Astrocyte (in vitro differentiated cells and primary cell): ENCODE results near the gene PCSK5. TPM values are rescaled to one million over a fixed set of nuclear protein-coding genes. Genes with fewer than 3 reads are reported as not detected.

ENCODE experiments used
- DNase-seq: peaks from one replicate; pipeline ENCODE4 v3.0.0-alpha.2; 2010; ENCODE audit warnings: low read depth
- FAIRE-seq: peaks from 2 replicates; lab custom pipeline; 2011; peaks lifted over from hg19 to GRCh38; lab: Jason Lieb, UNC
- H2AFZ ChIP-seq: 2 replicates; pipeline ENCODE4 v1.6.0; 2012; ENCODE audit warnings: low read depth, low read length, inconsistent platforms
- H3K27ac ChIP-seq: 2 replicates; pipeline ENCODE4 v1.5.1; 2011; ENCODE audit warnings: low read depth, low read length, inconsistent platforms
- H3K27me3 ChIP-seq: 2 replicates; pipeline ENCODE4 v1.6.0; 2011; ENCODE audit warnings: low read length, inconsistent platforms; ENCODE audit not compliant: insufficient read depth
- H3K36me3 ChIP-seq: 2 replicates; pipeline ENCODE4 v1.5.1; 2011; ENCODE audit warnings: low read length, inconsistent platforms; ENCODE audit not compliant: insufficient read depth
- H3K4me1 ChIP-seq: 2 replicates; pipeline ENCODE4 v1.5.1; 2011; ENCODE audit warnings: low read length, inconsistent platforms; ENCODE audit not compliant: insufficient read depth
- H3K4me2 ChIP-seq: 2 replicates; pipeline ENCODE4 v1.6.0; 2012; ENCODE audit warnings: low read length, inconsistent platforms
- H3K4me3 ChIP-seq: 2 replicates; pipeline ENCODE4 v1.5.1; 2011; ENCODE audit warnings: low read depth, mild to moderate bottlenecking, low read length, inconsistent platforms; ENCODE audit not compliant: insufficient read depth
- H3K79me2 ChIP-seq: 2 replicates; pipeline ENCODE4 v1.6.0; 2012; ENCODE audit warnings: mild to moderate bottlenecking, low read length, inconsistent platforms; ENCODE audit not compliant: insufficient read depth
- H3K9ac ChIP-seq: 2 replicates; pipeline ENCODE4 v1.6.0; 2012; ENCODE audit warnings: mild to moderate bottlenecking, low read length, inconsistent platforms
- H3K9me3 ChIP-seq: 2 replicates; pipeline ENCODE4 v1.5.1; 2012; ENCODE audit warnings: low read depth, mild to moderate bottlenecking, low read length, inconsistent platforms; ENCODE audit not compliant: insufficient read depth
- H4K20me1 ChIP-seq: 2 replicates; pipeline ENCODE4 v1.6.0; 2012; ENCODE audit warnings: low read length, inconsistent platforms; ENCODE audit not compliant: insufficient read depth
- H3K27ac Mint-ChIP-seq: one replicate; pipeline ENCODE4 v1.8.0; 2021; ENCODE audit warnings: mild to moderate bottlenecking, mixed read lengths; ENCODE audit not compliant: unreplicated experiment
- H3K27me3 Mint-ChIP-seq: one replicate; pipeline ENCODE4 v1.8.0; 2021; ENCODE audit warnings: low read depth, mixed read lengths; ENCODE audit not compliant: unreplicated experiment
- H3K36me3 Mint-ChIP-seq: one replicate; pipeline ENCODE4 v1.8.0; 2021; ENCODE audit warnings: low read depth, mixed read lengths; ENCODE audit not compliant: unreplicated experiment
- H3K4me1 Mint-ChIP-seq: one replicate; pipeline ENCODE4 v1.8.0; 2021; ENCODE audit warnings: low read depth, mixed read lengths; ENCODE audit not compliant: unreplicated experiment
- H3K4me3 Mint-ChIP-seq: one replicate; pipeline ENCODE4 v1.8.0; 2021; ENCODE audit warnings: mild to moderate bottlenecking, moderate library complexity, mixed read lengths; ENCODE audit not compliant: unreplicated experiment
- H3K9me3 Mint-ChIP-seq: one replicate; pipeline ENCODE4 v1.8.0; 2021; ENCODE audit warnings: mild to moderate bottlenecking, mixed read lengths; ENCODE audit not compliant: unreplicated experiment
- EZH2 ChIP-seq: IDR thresholded peaks from 2 replicates; pipeline ENCODE4 v1.6.1; 2012; ENCODE audit warnings: mild to moderate bottlenecking, low read length, inconsistent platforms; ENCODE audit not compliant: insufficient read depth
- total RNA-seq: library from RNA; stranded (reverse); gene quantifications from 2 replicates; pipeline ENCODE4 v1.2.1, GENCODE V29; 2021
- TF ChIP-seq, protein P1 (sequence below): IDR thresholded peaks from 2 replicates; pipeline ENCODE4 v1.5.1; 2011; ENCODE audit warnings: low read depth, mild to moderate bottlenecking, inconsistent platforms, low read length, moderate library complexity; ENCODE audit not compliant: insufficient read depth

PCSK5 gene
- total RNA-seq, 1 donor from 2014 or later: 13.1 TPM

- H3K4me1 Mint-ChIP-seq: peaks cover 5% of the 10 kb centered on the region
- FAIRE-seq (no peak), DNase-seq (no peak)
- Histone ChIP-seq H3K79me2 (no peaks in the 10 kb centered on the region), H4K20me1 (no peaks in the 10 kb centered on the region), H3K9me3 (no peaks in the 10 kb centered on the region), H3K4me1 (no peaks in the 10 kb centered on the region), H3K9ac (no peak overlapping the region), H3K27me3 (peaks cover 42% of the 10 kb centered on the region), H3K4me3 (no peak overlapping the region), H2AFZ (no peak overlapping the region), H3K4me2 (no peak overlapping the region), H3K36me3 (no peaks in the 10 kb centered on the region), H3K27ac (no peak overlapping the region)
- H3K27me3 Mint-ChIP-seq: peaks cover 58% of the 10 kb centered on the region
- H3K4me3 Mint-ChIP-seq: no peak overlapping the region
- H3K36me3 Mint-ChIP-seq: peaks cover 1% of the 10 kb centered on the region
- H3K9me3 Mint-ChIP-seq: peaks cover 8% of the 10 kb centered on the region
- TF ChIP-seq EZH2: no peak
- TF ChIP-seq, protein P1, sequence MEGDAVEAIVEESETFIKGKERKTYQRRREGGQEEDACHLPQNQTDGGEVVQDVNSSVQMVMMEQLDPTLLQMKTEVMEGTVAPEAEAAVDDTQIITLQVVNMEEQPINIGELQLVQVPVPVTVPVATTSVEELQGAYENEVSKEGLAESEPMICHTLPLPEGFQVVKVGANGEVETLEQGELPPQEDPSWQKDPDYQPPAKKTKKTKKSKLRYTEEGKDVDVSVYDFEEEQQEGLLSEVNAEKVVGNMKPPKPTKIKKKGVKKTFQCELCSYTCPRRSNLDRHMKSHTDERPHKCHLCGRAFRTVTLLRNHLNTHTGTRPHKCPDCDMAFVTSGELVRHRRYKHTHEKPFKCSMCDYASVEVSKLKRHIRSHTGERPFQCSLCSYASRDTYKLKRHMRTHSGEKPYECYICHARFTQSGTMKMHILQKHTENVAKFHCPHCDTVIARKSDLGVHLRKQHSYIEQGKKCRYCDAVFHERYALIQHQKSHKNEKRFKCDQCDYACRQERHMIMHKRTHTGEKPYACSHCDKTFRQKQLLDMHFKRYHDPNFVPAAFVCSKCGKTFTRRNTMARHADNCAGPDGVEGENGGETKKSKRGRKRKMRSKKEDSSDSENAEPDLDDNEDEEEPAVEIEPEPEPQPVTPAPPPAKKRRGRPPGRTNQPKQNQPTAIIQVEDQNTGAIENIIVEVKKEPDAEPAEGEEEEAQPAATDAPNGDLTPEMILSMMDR: no peak
- H3K27ac Mint-ChIP-seq: no peak overlapping the region
These were observed 463.7 kb downstream of the PCSK5 start for GRCh38 chr9:76354221-76354620.

DNA sequence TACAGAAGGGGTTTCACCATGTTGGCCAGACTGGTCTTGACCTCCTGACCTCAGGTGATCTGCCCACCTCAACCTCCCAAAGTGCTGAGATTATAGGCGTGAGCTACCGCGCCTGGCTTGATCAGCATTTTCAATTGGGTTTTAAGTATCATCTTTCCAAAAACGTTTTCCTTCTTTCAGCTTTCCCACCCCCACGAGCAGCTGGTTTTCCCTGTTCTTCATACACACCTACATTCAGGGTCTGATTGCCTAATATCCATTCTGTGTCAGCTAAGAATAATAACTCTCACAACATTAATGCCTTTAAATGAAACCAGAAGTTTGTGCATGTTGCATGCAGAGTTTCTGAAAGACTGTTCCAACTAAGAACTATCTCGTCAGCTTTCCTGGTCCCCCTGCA lies 465.4 kb downstream of the PCSK5 start:
- H3K9ac ChIP-seq: no peak overlapping the region
- Mint-ChIP-seq H3K27me3 (peaks cover 58% of the 10 kb centered on the region), H3K9me3 (peaks cover 8% of the 10 kb centered on the region), H3K27ac (no peak overlapping the region), H3K4me3 (no peak overlapping the region), H3K36me3 (peaks cover 1% of the 10 kb centered on the region), H3K4me1 (peaks cover 5% of the 10 kb centered on the region)
- H2AFZ ChIP-seq: no peak overlapping the region
- no peak overlapping the region for H3K4me3 ChIP-seq
- TF ChIP-seq, protein P1: no peak
- TF ChIP-seq EZH2: no peak
- no peaks in the 10 kb centered on the region for H4K20me1 ChIP-seq
- H3K27me3 ChIP-seq: peaks cover 34% of the 10 kb centered on the region
- no peaks in the 10 kb centered on the region for H3K9me3 ChIP-seq
- no peak overlapping the region for H3K27ac ChIP-seq
- no peaks in the 10 kb centered on the region for H3K4me1 ChIP-seq
- no peaks in the 10 kb centered on the region for H3K79me2 ChIP-seq
- DNase-seq (no peak), FAIRE-seq (no peak)
- H3K4me2 ChIP-seq: no peak overlapping the region
- H3K36me3 ChIP-seq: no peaks in the 10 kb centered on the region

- FAIRE-seq (no peak), DNase-seq (no peak)
- no peak overlapping the region for H3K27ac Mint-ChIP-seq
- TF ChIP-seq EZH2: no peak
- TF ChIP-seq, protein P1: no peak
- no peaks in the 10 kb centered on the region for H4K20me1 ChIP-seq
- H3K9ac ChIP-seq: no peak overlapping the region
- H3K27me3 Mint-ChIP-seq: peaks cover 48% of the 10 kb centered on the region
- H3K4me3 Mint-ChIP-seq: no peak overlapping the region
- no peaks in the 10 kb centered on the region for H3K79me2 ChIP-seq
- H2AFZ ChIP-seq: no peak overlapping the region
- H3K36me3 Mint-ChIP-seq: peaks cover 1% of the 10 kb centered on the region
- no peaks in the 10 kb centered on the region for H3K4me1 ChIP-seq
- no peak overlapping the region for H3K27ac ChIP-seq
- H3K4me2 ChIP-seq: no peak overlapping the region
- no peaks in the 10 kb centered on the region for H3K36me3 ChIP-seq
- no peaks in the 10 kb centered on the region for H3K9me3 ChIP-seq
- peaks cover 5% of the 10 kb centered on the region for H3K4me1 Mint-ChIP-seq
- no peak overlapping the region for H3K4me3 ChIP-seq
- H3K9me3 Mint-ChIP-seq: peaks cover 8% of the 10 kb centered on the region
- H3K27me3 ChIP-seq: peaks cover 26% of the 10 kb centered on the region
These were observed 467.1 kb downstream of the PCSK5 start for GRCh38 chr9:76357555-76357954.
